ENCODE measurements around the gene EPB41L5. TPM values are rescaled to one million over a fixed set of nuclear protein-coding genes. Genes with fewer than 3 reads are reported as not detected.
A peak's percentile ranks its signal among the peaks of the same experiment; 100 is the strongest.

EPB41L5 gene
- total and polyA plus RNA-seq, 9 of the 15 experiments (the other 6 are each of a cell fraction or from before 2014, with no cell fraction given): 2.3 to 14.1 (median 8.2) TPM

DNA sequence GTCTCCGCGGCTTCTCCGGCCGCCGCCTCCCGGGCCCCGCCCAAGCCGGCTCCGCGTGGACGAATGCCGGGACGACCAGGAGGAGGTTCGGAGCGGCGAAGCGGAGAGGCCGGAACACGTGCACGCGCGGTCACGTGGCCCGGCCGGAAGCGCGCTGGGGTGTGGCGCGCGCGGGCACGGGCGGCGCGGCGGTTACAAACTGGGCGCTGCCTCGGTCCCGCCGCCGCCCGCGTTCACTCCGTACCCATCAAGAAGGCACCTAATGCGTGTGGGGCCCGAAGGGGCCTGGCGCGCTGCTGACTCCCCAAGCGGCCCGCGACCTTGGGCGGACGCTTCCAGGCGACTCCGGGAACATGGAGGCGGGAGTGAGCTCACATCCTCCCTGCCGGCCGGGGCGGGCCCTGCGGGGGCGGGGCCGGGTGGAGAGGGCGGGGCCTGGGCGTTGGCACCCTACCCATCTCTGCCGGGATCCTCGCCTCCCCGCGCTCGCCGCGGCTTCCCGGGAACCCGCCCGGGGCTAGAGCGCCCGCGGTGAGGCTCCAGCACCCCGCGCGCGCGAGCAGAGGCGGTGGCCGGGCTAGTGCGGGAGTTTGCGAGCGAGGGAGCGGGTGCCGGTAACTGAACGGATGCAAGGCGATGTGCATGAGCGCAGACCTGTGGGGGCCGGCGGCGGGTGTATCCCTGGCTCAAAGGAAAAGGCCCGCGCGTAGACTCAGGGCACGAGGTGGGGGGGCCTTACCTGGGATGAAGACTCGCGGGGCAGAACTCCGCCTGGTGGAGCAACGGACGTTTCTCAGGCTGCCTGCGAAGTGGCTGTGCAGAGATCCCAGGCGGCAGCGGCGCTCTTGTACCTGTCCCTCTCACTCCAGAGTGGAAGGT lies 210.4 kb downstream of the EPB41L5 start, which contains the start of gene TMEM185B (continued):
- peak; percentile 36 for TF ChIP-seq RBM25 (IDR thresholded peaks at IDR 0.05; ENCODE audit: low read depth, low read length, severe bottlenecking)
- TF ChIP-seq GATAD2B (IDR thresholded peaks at IDR 0.05; ENCODE audit: borderline replicate concordance): peak; percentile 70; the same call in 1 of the 2 replicates
- TF ChIP-seq RCOR1 (IDR thresholded peaks at IDR 0.05; ENCODE audit: borderline replicate concordance in 1 of 2, low read depth in 2 of 2, low read length in 2 of 2): 0 out of 4 replicates have a peak, but pooled peaks of 1 of the 2 experiments have one; percentile 34
- TF ChIP-seq TEAD2 (tag; IDR thresholded peaks at IDR 0.05): no peak
- peak; percentile 87 for TF ChIP-seq ZNF584 (CRISPR knock-in tag; IDR thresholded peaks at IDR 0.05; ENCODE audit: low read depth)
- peak; percentile 2; the same call in 1 of the 2 replicates for TF ChIP-seq TEAD4 (IDR thresholded peaks at IDR 0.05; ENCODE audit: low read length)
- TF ChIP-seq TEAD4 (CRISPR knock-in tag; IDR thresholded peaks at IDR 0.05; ENCODE audit: borderline replicate concordance): peak; percentile 94
- no peak for TF ChIP-seq CAMTA2 (CRISPR knock-in tag; conservative IDR thresholded peaks at IDR 0.05)
- TF ChIP-seq ZFP1 (CRISPR knock-in tag; IDR thresholded peaks at IDR 0.05): no peak
- no peak for TF ChIP-seq ZNF764 (CRISPR knock-in tag; IDR thresholded peaks at IDR 0.05; ENCODE audit: low read depth)
- no peak for TF ChIP-seq SNRNP70 (optimal IDR thresholded peaks at IDR 0.05; ENCODE audit: low read depth, low read length)
- TF ChIP-seq, protein P1, sequence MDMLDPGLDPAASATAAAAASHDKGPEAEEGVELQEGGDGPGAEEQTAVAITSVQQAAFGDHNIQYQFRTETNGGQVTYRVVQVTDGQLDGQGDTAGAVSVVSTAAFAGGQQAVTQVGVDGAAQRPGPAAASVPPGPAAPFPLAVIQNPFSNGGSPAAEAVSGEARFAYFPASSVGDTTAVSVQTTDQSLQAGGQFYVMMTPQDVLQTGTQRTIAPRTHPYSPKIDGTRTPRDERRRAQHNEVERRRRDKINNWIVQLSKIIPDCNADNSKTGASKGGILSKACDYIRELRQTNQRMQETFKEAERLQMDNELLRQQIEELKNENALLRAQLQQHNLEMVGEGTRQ (CRISPR knock-in tag; IDR thresholded peaks at IDR 0.05): peak; percentile 93
- TF ChIP-seq CBX5 (IDR thresholded peaks at IDR 0.05; ENCODE audit: borderline replicate concordance, low read depth): 0 out of 2 replicates have a peak, but pooled peaks have one; percentile 25
- TF ChIP-seq, protein P2, sequence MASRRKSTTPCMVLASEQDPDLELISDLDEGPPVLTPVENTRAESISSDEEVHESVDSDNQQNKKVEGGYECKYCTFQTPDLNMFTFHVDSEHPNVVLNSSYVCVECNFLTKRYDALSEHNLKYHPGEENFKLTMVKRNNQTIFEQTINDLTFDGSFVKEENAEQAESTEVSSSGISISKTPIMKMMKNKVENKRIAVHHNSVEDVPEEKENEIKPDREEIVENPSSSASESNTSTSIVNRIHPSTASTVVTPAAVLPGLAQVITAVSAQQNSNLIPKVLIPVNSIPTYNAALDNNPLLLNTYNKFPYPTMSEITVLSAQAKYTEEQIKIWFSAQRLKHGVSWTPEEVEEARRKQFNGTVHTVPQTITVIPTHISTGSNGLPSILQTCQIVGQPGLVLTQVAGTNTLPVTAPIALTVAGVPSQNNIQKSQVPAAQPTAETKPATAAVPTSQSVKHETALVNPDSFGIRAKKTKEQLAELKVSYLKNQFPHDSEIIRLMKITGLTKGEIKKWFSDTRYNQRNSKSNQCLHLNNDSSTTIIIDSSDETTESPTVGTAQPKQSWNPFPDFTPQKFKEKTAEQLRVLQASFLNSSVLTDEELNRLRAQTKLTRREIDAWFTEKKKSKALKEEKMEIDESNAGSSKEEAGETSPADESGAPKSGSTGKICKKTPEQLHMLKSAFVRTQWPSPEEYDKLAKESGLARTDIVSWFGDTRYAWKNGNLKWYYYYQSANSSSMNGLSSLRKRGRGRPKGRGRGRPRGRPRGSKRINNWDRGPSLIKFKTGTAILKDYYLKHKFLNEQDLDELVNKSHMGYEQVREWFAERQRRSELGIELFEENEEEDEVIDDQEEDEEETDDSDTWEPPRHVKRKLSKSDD (conservative IDR thresholded peaks at IDR 0.05; ENCODE audit: low read length): no peak
- TF ChIP-seq IFI16 (CRISPR knock-in tag; IDR thresholded peaks at IDR 0.05): no peak
- TF ChIP-seq RBFOX2 (IDR thresholded peaks at IDR 0.05; ENCODE audit: low read depth, low read length): peak; percentile 95
- no peak for TF ChIP-seq ZNF384 (IDR thresholded peaks at IDR 0.05; ENCODE audit: low read depth, low read length)
- TF ChIP-seq, protein P3, sequence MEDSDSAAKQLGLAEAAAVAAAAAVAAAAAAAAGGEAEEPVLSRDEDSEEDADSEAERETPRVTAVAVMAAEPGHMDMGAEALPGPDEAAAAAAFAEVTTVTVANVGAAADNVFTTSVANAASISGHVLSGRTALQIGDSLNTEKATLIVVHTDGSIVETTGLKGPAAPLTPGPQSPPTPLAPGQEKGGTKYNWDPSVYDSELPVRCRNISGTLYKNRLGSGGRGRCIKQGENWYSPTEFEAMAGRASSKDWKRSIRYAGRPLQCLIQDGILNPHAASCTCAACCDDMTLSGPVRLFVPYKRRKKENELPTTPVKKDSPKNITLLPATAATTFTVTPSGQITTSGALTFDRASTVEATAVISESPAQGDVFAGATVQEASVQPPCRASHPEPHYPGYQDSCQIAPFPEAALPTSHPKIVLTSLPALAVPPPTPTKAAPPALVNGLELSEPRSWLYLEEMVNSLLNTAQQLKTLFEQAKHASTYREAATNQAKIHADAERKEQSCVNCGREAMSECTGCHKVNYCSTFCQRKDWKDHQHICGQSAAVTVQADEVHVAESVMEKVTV (CRISPR knock-in tag; IDR thresholded peaks at IDR 0.05): no peak
- TF ChIP-seq ZNF644 (tag; IDR thresholded peaks at IDR 0.05; ENCODE audit: low read depth): no peak; the same call in 1 of the 2 replicates
- 0 out of 2 replicates have a peak, but pooled peaks have one; percentile 5 for TF ChIP-seq SMC3 (conservative IDR thresholded peaks at IDR 0.05; ENCODE audit: insufficient read depth, low read depth, low read length)
